ENCODE data around the gene SIL1. TPM values are rescaled to one million over a fixed set of nuclear protein-coding genes. Genes with fewer than 3 reads are reported as not detected.
A peak's percentile ranks its signal among the peaks of the same experiment; 100 is the strongest.

The SIL1 gene
- total and polyA plus RNA-seq, 7 donors = 7.8 to 60.8 (median 33.0) TPM

DNA sequence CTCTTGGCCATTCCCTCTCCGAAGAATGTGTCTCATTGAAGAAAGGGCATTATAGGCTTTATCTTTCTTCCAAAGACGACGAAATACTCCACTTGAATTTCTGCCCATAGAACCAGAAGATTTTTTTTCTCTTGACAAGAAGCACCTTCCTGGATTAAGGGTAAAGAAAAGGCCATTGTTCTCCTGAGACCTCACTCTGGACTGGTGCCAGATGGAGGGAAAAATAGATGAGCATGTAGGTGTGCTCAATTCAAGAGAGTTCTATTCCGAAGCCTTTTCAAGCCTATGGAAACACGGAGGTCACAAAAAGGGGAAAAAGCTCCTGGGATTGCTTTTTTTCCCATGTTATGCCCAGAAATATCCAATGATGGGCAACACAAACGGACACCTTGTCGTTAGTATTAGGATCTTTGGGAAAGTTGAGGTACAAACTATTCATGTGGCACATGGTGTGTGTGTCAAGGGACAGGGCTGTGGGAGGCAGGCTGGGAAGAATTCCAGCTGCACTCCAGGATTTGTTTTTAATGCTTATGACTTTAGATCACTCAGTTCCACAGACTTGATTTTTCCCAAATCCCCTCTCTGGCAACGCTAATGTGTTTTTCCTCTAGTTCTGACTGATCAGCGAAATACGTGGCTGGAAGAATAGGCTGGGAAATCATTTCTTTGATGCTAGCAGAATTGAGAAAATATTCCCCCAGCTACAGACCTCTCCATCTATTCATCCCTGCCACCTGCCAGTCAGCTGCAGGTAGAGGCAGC is 89.9 kb downstream of the SIL1 start:
- H3K4me1 ChIP-seq = peaks cover 0 to 58% (median 46%) of the 10 kb centered on the region in 4 donors
- intact Hi-C loops (cut with DNase I) = loop anchor here (5.0 kb wide), 1 partner anchor 89 kb away; the partner anchor contains the start of gene SIL1
- H3K9me3 ChIP-seq = no peaks in the 10 kb centered on the region

GRCh38 chr5:139105621-139106071 is 92.5 kb downstream of the SIL1 start:
- H3K27me3 ChIP-seq = no peaks in the 10 kb centered on the region
- intact Hi-C loops (cut with DNase I) = loop anchor here (5.0 kb wide), 1 partner anchor 92 kb away; the partner anchor contains the start of gene SIL1
- no peaks in the 10 kb centered on the region for H3K9me3 ChIP-seq
- H3K36me3 ChIP-seq = no peaks in the 10 kb centered on the region
- DNase-seq = no peak
- WGBS, 2 donors = 77 to 91% methylated on average over 15 of the region's 15 CpGs
- TF ChIP-seq CTCF (IDR thresholded peaks at IDR 0.05) (no peak), POLR2AphosphoS5 (IDR thresholded peaks at IDR 0.05) (no peak), EP300 (IDR thresholded peaks at IDR 0.05) (no peak), POLR2A (IDR thresholded peaks at IDR 0.05) (no peak)
- H3K27ac ChIP-seq = peak overlapping the region; percentile 72 to 88 (median 84)
- peaks cover 0 to 60% (median 48%) of the 10 kb centered on the region in 4 donors for H3K4me1 ChIP-seq
- H3K4me3 ChIP-seq = peak overlapping the region in 2 of 4 donors; percentile 0 to 2

More for the DNA sequence above, 89.9 kb downstream of the SIL1 start:
- H3K27ac ChIP-seq = peak overlapping the region; percentile 0 to 53 (median 20)
- H3K36me3 ChIP-seq = no peaks in the 10 kb centered on the region
- no peak for DNase-seq
- TF ChIP-seq POLR2AphosphoS5 (IDR thresholded peaks at IDR 0.05) = no peak
- no peak for TF ChIP-seq POLR2A (IDR thresholded peaks at IDR 0.05)
- TF ChIP-seq CTCF (IDR thresholded peaks at IDR 0.05) = no peak
- TF ChIP-seq EP300 (IDR thresholded peaks at IDR 0.05) = no peak
- 34 to 69% methylated on average over 10 of the region's 10 CpGs for WGBS, 2 donors
- H3K4me3 ChIP-seq = no peak overlapping the region
- no peaks in the 10 kb centered on the region for H3K27me3 ChIP-seq

GRCh38 chr5:139104577-139105276 is 93.4 kb downstream of the SIL1 start:
- Histone ChIP-seq H3K4me1 (peaks cover 0 to 55% (median 48%) of the 10 kb centered on the region in 4 donors), H3K9me3 (no peaks in the 10 kb centered on the region), H3K4me3 (peak overlapping the region in 1 of 4 donors; percentile 0), H3K27ac (peak overlapping the region; percentile 72 to 88 (median 84)), H3K36me3 (no peaks in the 10 kb centered on the region), H3K27me3 (no peaks in the 10 kb centered on the region)
- WGBS, 2 donors = 76 to 83% methylated on average over 10 of the region's 10 CpGs
- intact Hi-C loops (cut with DNase I) = loop anchor here (5.0 kb wide), 1 partner anchor 93 kb away; the partner anchor contains the start of gene SIL1
- peak; percentile 90 for DNase-seq
- TF ChIP-seq POLR2AphosphoS5 (IDR thresholded peaks at IDR 0.05) (peak; percentile 21 to 73 (median 39)), EP300 (IDR thresholded peaks at IDR 0.05) (no peak)

- Histone ChIP-seq H3K9me3 (no peaks in the 10 kb centered on the region), H3K36me3 (no peaks in the 10 kb centered on the region), H3K4me1 (peaks cover 0 to 50% (median 43%) of the 10 kb centered on the region in 4 donors), H3K27me3 (no peaks in the 10 kb centered on the region), H3K27ac (peak overlapping the region; percentile 72 to 88 (median 84)), H3K4me3 (no peak overlapping the region)
- intact Hi-C loops (cut with DNase I) = no loop called here
- TF ChIP-seq EP300 (IDR thresholded peaks at IDR 0.05) (no peak), POLR2AphosphoS5 (IDR thresholded peaks at IDR 0.05) (no peak), POLR2A (IDR thresholded peaks at IDR 0.05) (no peak), CTCF (IDR thresholded peaks at IDR 0.05) (no peak)
- DNase-seq = no peak
Observed at GRCh38 chr5:139103762-139104161, 94.4 kb downstream of the SIL1 start.

- H3K27ac ChIP-seq = no peak overlapping the region
- H3K9me3 ChIP-seq = no peaks in the 10 kb centered on the region
- 90 to 93% methylated on average over 3 of the region's 3 CpGs for WGBS, 2 donors
- TF ChIP-seq POLR2A (IDR thresholded peaks at IDR 0.05) (no peak), EP300 (IDR thresholded peaks at IDR 0.05) (no peak), CTCF (IDR thresholded peaks at IDR 0.05) (no peak), POLR2AphosphoS5 (IDR thresholded peaks at IDR 0.05) (no peak)
- DNase-seq = no peak
- intact Hi-C loops (cut with DNase I) = no loop called here
- peaks cover 0 to 29% (median 26%) of the 10 kb centered on the region in 4 donors for H3K4me1 ChIP-seq
- no peaks in the 10 kb centered on the region for H3K36me3 ChIP-seq
- H3K27me3 ChIP-seq = no peaks in the 10 kb centered on the region
- H3K4me3 ChIP-seq = no peak overlapping the region
Observed at GRCh38 chr5:139100825-139101224, 97.3 kb downstream of the SIL1 start.
